ENCODE data around the gene ZNF574. TPM values are rescaled to one million over a fixed set of nuclear protein-coding genes. Genes with fewer than 3 reads are reported as not detected.

The ZNF574 gene
- polyA plus RNA-seq, 1 of the 3 experiments (the other 2 are of a cell fraction) = 8.5 TPM

DNA sequence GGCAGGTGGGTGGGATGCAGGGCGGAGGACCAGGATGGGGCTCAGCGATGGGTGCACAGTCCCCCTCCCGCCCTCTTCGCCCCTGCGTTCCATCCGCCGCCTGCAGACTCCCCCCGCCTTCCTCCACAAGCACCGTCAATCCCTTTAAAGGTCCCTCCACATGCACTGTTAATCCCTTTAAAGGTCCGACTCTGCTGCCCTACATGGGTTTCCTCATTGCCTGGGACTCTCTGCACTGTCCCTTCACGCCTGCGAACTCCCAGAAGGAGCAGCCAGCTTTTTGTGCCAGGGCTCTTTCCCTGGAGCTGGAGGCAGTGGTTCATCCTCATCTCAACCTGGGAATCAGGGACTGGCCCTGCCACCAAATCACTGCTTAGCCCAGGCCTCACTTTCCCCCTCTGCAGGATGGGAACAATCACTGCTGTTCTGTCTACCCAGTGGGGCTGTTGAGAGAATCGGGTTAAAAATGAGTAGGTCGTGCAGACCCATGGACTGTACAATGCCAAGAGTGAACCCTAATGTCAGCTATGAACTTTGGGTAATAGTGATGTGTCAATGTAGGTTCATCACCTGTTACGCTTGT lies 20.4 kb downstream of the ZNF574 start:
- Histone ChIP-seq H3K79me2 (ENCODE audit: insufficient read depth) (no peaks in the 10 kb centered on the region), H3K9me2 (no peaks in the 10 kb centered on the region), H3K4me3 (ENCODE audit: low read depth in 2 of 2, low read length in 1 of 2) (no peak overlapping the region), H3K36me3 (replicated peaks in 1 of 2; ENCODE audit: control insufficient read depth in 1 of 2, insufficient read depth in 2 of 2, low read length in 1 of 2) (no peaks in the 10 kb centered on the region), H3K9ac (no peak overlapping the region), H3K27me3 (ENCODE audit: insufficient read depth) (no peaks in the 10 kb centered on the region), H3K9me3 (no peaks in the 10 kb centered on the region), H3F3A (replicated peaks; ENCODE audit: insufficient read depth) (peaks cover 3% of the 10 kb centered on the region), H4K20me1 (ENCODE audit: insufficient read depth) (no peaks in the 10 kb centered on the region), H3K4me2 (no peak overlapping the region), H3K27ac (ENCODE audit: low read depth in 2 of 2, low read length in 1 of 2) (no peak overlapping the region), H3K4me1 (ENCODE audit: control insufficient read depth in 1 of 2, insufficient read depth in 2 of 2, low read depth in 1 of 2, low read length in 1 of 2) (peaks cover 0 to 13% of the 10 kb centered on the region in 2 experiments; a peak in 1 of 4 replicates), H2AFZ (ENCODE audit: low read depth) (no peak overlapping the region)
- no peak for TF ChIP-seq SMC3 (IDR thresholded peaks at IDR 0.05; ENCODE audit: low read depth, low read length)
- no peak for TF ChIP-seq FOXM1 (IDR thresholded peaks at IDR 0.05; ENCODE audit: low read depth)
- TF ChIP-seq, protein P1, sequence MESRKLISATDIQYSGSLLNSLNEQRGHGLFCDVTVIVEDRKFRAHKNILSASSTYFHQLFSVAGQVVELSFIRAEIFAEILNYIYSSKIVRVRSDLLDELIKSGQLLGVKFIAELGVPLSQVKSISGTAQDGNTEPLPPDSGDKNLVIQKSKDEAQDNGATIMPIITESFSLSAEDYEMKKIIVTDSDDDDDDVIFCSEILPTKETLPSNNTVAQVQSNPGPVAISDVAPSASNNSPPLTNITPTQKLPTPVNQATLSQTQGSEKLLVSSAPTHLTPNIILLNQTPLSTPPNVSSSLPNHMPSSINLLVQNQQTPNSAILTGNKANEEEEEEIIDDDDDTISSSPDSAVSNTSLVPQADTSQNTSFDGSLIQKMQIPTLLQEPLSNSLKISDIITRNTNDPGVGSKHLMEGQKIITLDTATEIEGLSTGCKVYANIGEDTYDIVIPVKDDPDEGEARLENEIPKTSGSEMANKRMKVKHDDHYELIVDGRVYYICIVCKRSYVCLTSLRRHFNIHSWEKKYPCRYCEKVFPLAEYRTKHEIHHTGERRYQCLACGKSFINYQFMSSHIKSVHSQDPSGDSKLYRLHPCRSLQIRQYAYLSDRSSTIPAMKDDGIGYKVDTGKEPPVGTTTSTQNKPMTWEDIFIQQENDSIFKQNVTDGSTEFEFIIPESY (IDR thresholded peaks at IDR 0.05; ENCODE audit: borderline replicate concordance, low read depth) = no peak
- no peak for TF ChIP-seq FOSL2 (IDR thresholded peaks at IDR 0.05; ENCODE audit: borderline replicate concordance, low read depth)
- TF ChIP-seq TCF12 (IDR thresholded peaks at IDR 0.05) = no peak
- no peak for TF ChIP-seq EP300 (IDR thresholded peaks at IDR 0.05; ENCODE audit: borderline replicate concordance in 1 of 2, low read depth in 1 of 2, low read length in 1 of 2)
- DNase-seq = no peak
- CTCF ChIA-PET = interaction anchor here (1.1 to 5.1 kb wide), 3 partner anchors 12 to 88 kb away, joined by 4 to 27 read pairs (median 6); no protein-coding TSS in a partner anchor
- 86% methylated on average over 15 of the region's 15 CpGs for WGBS (ENCODE audit: low lambda C conversion rate)
- POLR2A ChIA-PET = no interaction called here

DNA sequence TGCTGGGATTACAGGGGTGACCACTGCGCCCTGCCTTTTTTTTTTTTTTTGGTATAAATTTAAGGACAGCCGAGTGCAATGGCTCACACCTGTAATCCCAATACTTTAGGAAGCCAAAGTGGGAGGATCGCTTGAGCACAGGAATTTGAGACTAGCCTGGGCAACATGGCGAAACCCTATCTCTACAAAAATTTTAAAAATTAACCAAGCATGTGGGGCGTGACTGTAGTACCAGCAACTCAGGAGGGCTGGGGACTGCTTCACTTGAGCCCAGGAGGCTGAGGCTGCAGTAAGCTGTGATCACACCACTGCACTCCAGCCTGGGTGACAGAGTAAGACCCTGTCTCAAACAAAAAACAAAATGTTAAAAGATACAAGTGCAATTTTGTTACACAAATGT lies 21.5 kb downstream of the ZNF574 start:
- Histone ChIP-seq H3K9me2 (no peaks in the 10 kb centered on the region), H3K27me3 (ENCODE audit: insufficient read depth) (no peaks in the 10 kb centered on the region), H3K79me2 (ENCODE audit: insufficient read depth) (no peaks in the 10 kb centered on the region), H3K4me1 (ENCODE audit: control insufficient read depth in 1 of 2, insufficient read depth in 2 of 2, low read depth in 1 of 2, low read length in 1 of 2) (peaks cover 0 to 8% of the 10 kb centered on the region in 2 experiments; a peak in 1 of 4 replicates), H2AFZ (ENCODE audit: low read depth) (no peak overlapping the region), H3K36me3 (replicated peaks in 1 of 2; ENCODE audit: control insufficient read depth in 1 of 2, insufficient read depth in 2 of 2, low read length in 1 of 2) (no peaks in the 10 kb centered on the region), H3K27ac (ENCODE audit: low read depth in 2 of 2, low read length in 1 of 2) (no peak overlapping the region), H3K9me3 (no peaks in the 10 kb centered on the region), H4K20me1 (ENCODE audit: insufficient read depth) (no peaks in the 10 kb centered on the region), H3F3A (replicated peaks; ENCODE audit: insufficient read depth) (peaks cover 9% of the 10 kb centered on the region), H3K9ac (no peak overlapping the region), H3K4me3 (ENCODE audit: low read depth in 2 of 2, low read length in 1 of 2) (no peak overlapping the region), H3K4me2 (no peak overlapping the region)
- 83% methylated on average over 5 of the region's 5 CpGs for WGBS (ENCODE audit: low lambda C conversion rate)
- CTCF ChIA-PET = interaction anchor here (1.1 to 5.1 kb wide), 4 partner anchors 11 to 86 kb away, joined by 3 to 27 read pairs (median 14); no protein-coding TSS in a partner anchor
- TF ChIP-seq TCF12 (IDR thresholded peaks at IDR 0.05) (no peak), SIN3A (IDR thresholded peaks at IDR 0.05; ENCODE audit: borderline replicate concordance, low read depth, low read length) (no peak), POLR2AphosphoS5 (IDR thresholded peaks at IDR 0.05; ENCODE audit: low read depth, low read length) (no peak), MEF2A (IDR thresholded peaks at IDR 0.05; ENCODE audit: borderline replicate concordance, low read depth) (no peak), TAF1 (IDR thresholded peaks at IDR 0.05; ENCODE audit: borderline replicate concordance, low read depth, low read length) (no peak), FOSL2 (IDR thresholded peaks at IDR 0.05; ENCODE audit: borderline replicate concordance, low read depth) (no peak), RCOR1 (IDR thresholded peaks at IDR 0.05; ENCODE audit: low read length) (no peak), NRF1 (IDR thresholded peaks at IDR 0.05; ENCODE audit: low read depth, low read length) (no peak)
- TF ChIP-seq, protein P2, sequence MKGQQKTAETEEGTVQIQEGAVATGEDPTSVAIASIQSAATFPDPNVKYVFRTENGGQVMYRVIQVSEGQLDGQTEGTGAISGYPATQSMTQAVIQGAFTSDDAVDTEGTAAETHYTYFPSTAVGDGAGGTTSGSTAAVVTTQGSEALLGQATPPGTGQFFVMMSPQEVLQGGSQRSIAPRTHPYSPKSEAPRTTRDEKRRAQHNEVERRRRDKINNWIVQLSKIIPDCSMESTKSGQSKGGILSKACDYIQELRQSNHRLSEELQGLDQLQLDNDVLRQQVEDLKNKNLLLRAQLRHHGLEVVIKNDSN (IDR thresholded peaks at IDR 0.05; ENCODE audit: borderline replicate concordance, low read depth) = no peak
- no peak for DNase-seq
- POLR2A ChIA-PET = no interaction called here
